ENCODE results near the gene MYRIP. TPM values are rescaled to one million over a fixed set of nuclear protein-coding genes. Genes with fewer than 3 reads are reported as not detected.

MYRIP gene
- total RNA-seq, 1 experiment from 2014 or later = 0.59 TPM

DNA sequence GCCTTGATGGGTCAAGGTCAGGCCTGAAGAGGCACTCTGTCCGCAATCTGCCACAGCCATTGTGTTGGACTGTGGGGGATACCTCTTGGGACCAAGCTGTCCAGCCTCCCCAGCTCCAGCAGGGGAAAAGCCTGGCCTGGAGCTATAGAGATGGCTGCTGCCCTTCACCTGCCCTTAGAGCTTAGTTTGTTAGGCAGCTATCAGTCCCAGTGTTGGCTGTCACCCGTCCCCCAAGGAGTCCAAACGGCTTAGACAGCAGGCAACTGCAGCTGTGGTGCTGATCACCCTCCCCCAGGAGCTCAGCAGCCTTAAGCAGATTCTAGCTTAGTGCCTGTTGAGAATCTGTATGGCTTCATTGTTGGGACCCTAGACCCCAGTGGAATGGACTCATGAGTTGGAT lies 180.3 kb downstream of the MYRIP start:
- intact Hi-C loops (cut with micrococcal nuclease; ENCODE audit: unreplicated experiment) = loop anchor here (1.0 to 5.0 kb wide), 4 partner anchors 190 to 541 kb away; no protein-coding TSS in a partner anchor
- Histone ChIP-seq H3K4me3 (ENCODE audit: low read depth, low read length) (no peak overlapping the region), H3K27me3 (replicated peaks; ENCODE audit: control insufficient read depth, insufficient read depth, low read length) (no peaks in the 10 kb centered on the region), H3K9me3 (no peaks in the 10 kb centered on the region), H3K4me1 (no peaks in the 10 kb centered on the region), H3K36me3 (ENCODE audit: control insufficient read depth, insufficient read depth, low read length) (no peaks in the 10 kb centered on the region)
- TF ChIP-seq, protein P1, sequence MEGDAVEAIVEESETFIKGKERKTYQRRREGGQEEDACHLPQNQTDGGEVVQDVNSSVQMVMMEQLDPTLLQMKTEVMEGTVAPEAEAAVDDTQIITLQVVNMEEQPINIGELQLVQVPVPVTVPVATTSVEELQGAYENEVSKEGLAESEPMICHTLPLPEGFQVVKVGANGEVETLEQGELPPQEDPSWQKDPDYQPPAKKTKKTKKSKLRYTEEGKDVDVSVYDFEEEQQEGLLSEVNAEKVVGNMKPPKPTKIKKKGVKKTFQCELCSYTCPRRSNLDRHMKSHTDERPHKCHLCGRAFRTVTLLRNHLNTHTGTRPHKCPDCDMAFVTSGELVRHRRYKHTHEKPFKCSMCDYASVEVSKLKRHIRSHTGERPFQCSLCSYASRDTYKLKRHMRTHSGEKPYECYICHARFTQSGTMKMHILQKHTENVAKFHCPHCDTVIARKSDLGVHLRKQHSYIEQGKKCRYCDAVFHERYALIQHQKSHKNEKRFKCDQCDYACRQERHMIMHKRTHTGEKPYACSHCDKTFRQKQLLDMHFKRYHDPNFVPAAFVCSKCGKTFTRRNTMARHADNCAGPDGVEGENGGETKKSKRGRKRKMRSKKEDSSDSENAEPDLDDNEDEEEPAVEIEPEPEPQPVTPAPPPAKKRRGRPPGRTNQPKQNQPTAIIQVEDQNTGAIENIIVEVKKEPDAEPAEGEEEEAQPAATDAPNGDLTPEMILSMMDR (IDR thresholded peaks at IDR 0.05; ENCODE audit: insufficient read depth in 1 of 2, low read depth in 1 of 2, low read length in 1 of 2, severe bottlenecking in 1 of 2, unreplicated experiment in 1 of 2) = no peak
- CTCF ChIA-PET = no interaction called here
- Mint-ChIP-seq H3K27ac (ENCODE audit: unreplicated experiment) (no peak overlapping the region), H3K9me3 (ENCODE audit: unreplicated experiment) (peaks cover 55% of the 10 kb centered on the region), H3K4me1 (ENCODE audit: low read depth, unreplicated experiment) (peaks cover 7% of the 10 kb centered on the region), H3K4me3 (ENCODE audit: unreplicated experiment) (no peak overlapping the region), H3K36me3 (ENCODE audit: insufficient read depth, unreplicated experiment) (no peaks in the 10 kb centered on the region), H3K27me3 (ENCODE audit: insufficient read depth, unreplicated experiment) (no peaks in the 10 kb centered on the region)
- POLR2A ChIA-PET = no interaction called here
- BruUV-seq (replicated peaks) = no TSS peak
- DNase-seq = no peak

- Mint-ChIP-seq H3K4me1 (ENCODE audit: low read depth, unreplicated experiment) (peaks cover 7% of the 10 kb centered on the region), H3K9me3 (ENCODE audit: unreplicated experiment) (peaks cover 55% of the 10 kb centered on the region), H3K4me3 (ENCODE audit: unreplicated experiment) (no peak overlapping the region), H3K27me3 (ENCODE audit: insufficient read depth, unreplicated experiment) (no peaks in the 10 kb centered on the region), H3K36me3 (ENCODE audit: insufficient read depth, unreplicated experiment) (no peaks in the 10 kb centered on the region), H3K27ac (ENCODE audit: unreplicated experiment) (no peak overlapping the region)
- ChIA-PET CTCF (no interaction called here), POLR2A (no interaction called here)
- no peaks in the 10 kb centered on the region for H3K36me3 ChIP-seq (ENCODE audit: control insufficient read depth, insufficient read depth, low read length)
- no peaks in the 10 kb centered on the region for H3K4me1 ChIP-seq
- TF ChIP-seq, protein P1 (IDR thresholded peaks at IDR 0.05; ENCODE audit: insufficient read depth in 1 of 2, low read depth in 1 of 2, low read length in 1 of 2, severe bottlenecking in 1 of 2, unreplicated experiment in 1 of 2) = peak; percentile 49 to 57
- DNase-seq = peak; percentile 41 to 59
- H3K9me3 ChIP-seq = no peaks in the 10 kb centered on the region
- H3K27me3 ChIP-seq (replicated peaks; ENCODE audit: control insufficient read depth, insufficient read depth, low read length) = no peaks in the 10 kb centered on the region
- no peak overlapping the region for H3K4me3 ChIP-seq (ENCODE audit: low read depth, low read length)
- BruUV-seq (replicated peaks) = no TSS peak
- intact Hi-C loops (cut with micrococcal nuclease; ENCODE audit: unreplicated experiment) = loop anchor here (1.0 to 5.0 kb wide), 4 partner anchors 189 to 542 kb away; no protein-coding TSS in a partner anchor
Observed at GRCh38 chr3:39990532-39990931, 181.1 kb downstream of the MYRIP start.

DNA sequence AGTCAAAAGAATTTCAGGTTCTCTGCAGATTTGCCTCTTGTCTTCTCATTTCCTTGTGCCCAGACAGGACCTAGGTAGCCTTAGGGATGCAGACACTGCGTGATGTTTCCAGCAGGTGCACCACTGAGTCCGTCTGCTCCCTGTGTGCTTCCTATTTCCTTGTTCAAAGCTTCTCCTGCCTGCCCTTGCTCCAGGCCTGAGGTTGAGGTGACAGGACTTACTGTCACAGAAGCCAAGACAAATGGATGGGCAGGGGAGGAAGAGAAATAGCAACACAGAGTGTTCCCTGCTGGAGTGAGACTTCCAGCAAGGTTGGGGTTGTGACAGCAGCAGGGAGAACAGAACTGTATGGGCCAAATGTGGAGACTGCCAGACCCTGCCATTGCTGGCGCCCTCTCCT lies 199.4 kb downstream of the MYRIP start:
- H3K4me1 ChIP-seq = no peaks in the 10 kb centered on the region
- no peak for DNase-seq
- POLR2A ChIA-PET = no interaction called here
- H3K27me3 Mint-ChIP-seq (ENCODE audit: insufficient read depth, unreplicated experiment) = no peaks in the 10 kb centered on the region
- no peak overlapping the region for H3K27ac Mint-ChIP-seq (ENCODE audit: unreplicated experiment)
- CTCF ChIA-PET = no interaction called here
- no peaks in the 10 kb centered on the region for H3K27me3 ChIP-seq (replicated peaks; ENCODE audit: control insufficient read depth, insufficient read depth, low read length)
- TF ChIP-seq, protein P1 (IDR thresholded peaks at IDR 0.05; ENCODE audit: insufficient read depth in 1 of 2, low read depth in 1 of 2, low read length in 1 of 2, severe bottlenecking in 1 of 2, unreplicated experiment in 1 of 2) = no peak
- no peaks in the 10 kb centered on the region for H3K36me3 Mint-ChIP-seq (ENCODE audit: insufficient read depth, unreplicated experiment)
- peaks cover 5% of the 10 kb centered on the region for H3K4me1 Mint-ChIP-seq (ENCODE audit: low read depth, unreplicated experiment)
- intact Hi-C loops (cut with micrococcal nuclease; ENCODE audit: unreplicated experiment) = no loop called here
- H3K9me3 ChIP-seq = no peaks in the 10 kb centered on the region
- no peaks in the 10 kb centered on the region for H3K36me3 ChIP-seq (ENCODE audit: control insufficient read depth, insufficient read depth, low read length)
- no peak overlapping the region for H3K4me3 ChIP-seq (ENCODE audit: low read depth, low read length)
- no peaks in the 10 kb centered on the region for H3K9me3 Mint-ChIP-seq (ENCODE audit: unreplicated experiment)
- H3K4me3 Mint-ChIP-seq (ENCODE audit: unreplicated experiment) = no peak overlapping the region
- BruUV-seq (replicated peaks) = no TSS peak
